MCF 10A (cell line): ENCODE data around the gene SYT13. TPM values are rescaled to one million over a fixed set of nuclear protein-coding genes. Genes with fewer than 3 reads are reported as not detected.

Experiments
- BruUV-seq: library from RNA; stranded (reverse); fragments of 400-500 nt; replicated peaks from 2 replicates; lab custom pipeline; 2021; lab: Mats Ljungman, UMichigan
- CTCF ChIA-PET: fragments of 300-600 bp; sonication (Branson Sonifier 250); formaldehyde crosslinking; extraction: SDS; loops from one replicate; lab custom pipeline; 2021; ENCODE audit warnings: antibody characterized with exemption, inconsistent platforms; lab: Yijun Ruan, JAX
- POLR2A ChIA-PET: fragments of 300-600, 350-650 bp; sonication (Branson Sonifier 250); formaldehyde crosslinking; extraction: SDS; loops from one replicate; lab custom pipeline; 2020; ENCODE audit warnings: antibody characterized with exemption, inconsistent platforms; lab: Yijun Ruan, JAX
- DNase-seq: peaks from one replicate; pipeline ENCODE4 v3.0.0-alpha.2; 2018; ENCODE audit not compliant: unreplicated experiment
- H3K27ac Mint-ChIP-seq: one replicate; pipeline ENCODE4 v1.8.0; 2022; ENCODE audit warnings: mild to moderate bottlenecking, low read depth, mixed read lengths; ENCODE audit not compliant: unreplicated experiment
- H3K27me3 Mint-ChIP-seq: one replicate; pipeline ENCODE4 v1.8.0; 2022; ENCODE audit warnings: mixed read lengths; ENCODE audit not compliant: insufficient read depth, unreplicated experiment
- H3K36me3 Mint-ChIP-seq: one replicate; pipeline ENCODE4 v1.8.0; 2022; ENCODE audit warnings: mild to moderate bottlenecking, moderate library complexity, mixed read lengths; ENCODE audit not compliant: insufficient read depth, unreplicated experiment
- H3K4me1 Mint-ChIP-seq: one replicate; pipeline ENCODE4 v1.8.0; 2022; ENCODE audit warnings: mixed read lengths; ENCODE audit not compliant: insufficient read depth, unreplicated experiment
- H3K4me3 Mint-ChIP-seq: one replicate; pipeline ENCODE4 v1.8.0; 2022; ENCODE audit warnings: mild to moderate bottlenecking, moderate library complexity, mixed read lengths; ENCODE audit not compliant: unreplicated experiment
- H3K9me3 Mint-ChIP-seq: one replicate; pipeline ENCODE4 v1.8.0; 2022; ENCODE audit warnings: mixed read lengths; ENCODE audit not compliant: unreplicated experiment
- intact Hi-C: fragments of 100-400 bp; cut with micrococcal nuclease; formaldehyde crosslinking; loops from 2 replicates; pipeline ENCODE4 v1.14.1; 2022
- total RNA-seq: library from RNA; stranded (reverse); gene quantifications from 2 replicates; pipeline ENCODE4 v1.2.3, GENCODE V29; 2022
- TF ChIP-seq, protein P1 (sequence below): fragments of 200-600 bp; IDR thresholded peaks from one replicate; pipeline ENCODE4 v1.8.0; 2022; ENCODE audit warnings: antibody characterized with exemption, mild to moderate bottlenecking; ENCODE audit not compliant: unreplicated experiment

Gene SYT13
- total RNA-seq, 1 experiment from 2014 or later: not detected

DNA sequence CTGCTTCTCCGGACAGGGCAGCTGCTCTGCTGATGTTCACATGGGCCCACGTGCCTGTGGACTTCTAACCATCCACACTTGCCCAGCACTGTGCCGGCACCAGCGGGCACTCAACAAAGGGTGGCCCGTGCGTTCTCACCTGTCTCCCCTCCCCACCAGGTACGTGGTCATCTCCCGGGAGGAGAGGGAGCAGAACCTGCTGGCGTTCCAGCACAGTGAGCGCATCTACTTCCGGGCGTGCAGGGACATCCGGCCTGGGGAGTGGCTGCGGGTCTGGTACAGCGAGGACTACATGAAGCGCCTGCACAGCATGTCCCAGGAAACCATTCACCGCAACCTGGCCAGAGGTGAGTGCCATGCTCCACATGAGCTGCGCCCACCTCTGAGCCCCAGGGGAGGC lies 66.7 kb downstream of the SYT13 start:
- ChIA-PET POLR2A (no interaction called here), CTCF (no interaction called here)
- H3K27ac Mint-ChIP-seq: no peak overlapping the region
- DNase-seq: no peak
- H3K9me3 Mint-ChIP-seq: no peaks in the 10 kb centered on the region
- intact Hi-C loops: no loop called here
- no peak overlapping the region for H3K4me3 Mint-ChIP-seq
- TF ChIP-seq, protein P1, sequence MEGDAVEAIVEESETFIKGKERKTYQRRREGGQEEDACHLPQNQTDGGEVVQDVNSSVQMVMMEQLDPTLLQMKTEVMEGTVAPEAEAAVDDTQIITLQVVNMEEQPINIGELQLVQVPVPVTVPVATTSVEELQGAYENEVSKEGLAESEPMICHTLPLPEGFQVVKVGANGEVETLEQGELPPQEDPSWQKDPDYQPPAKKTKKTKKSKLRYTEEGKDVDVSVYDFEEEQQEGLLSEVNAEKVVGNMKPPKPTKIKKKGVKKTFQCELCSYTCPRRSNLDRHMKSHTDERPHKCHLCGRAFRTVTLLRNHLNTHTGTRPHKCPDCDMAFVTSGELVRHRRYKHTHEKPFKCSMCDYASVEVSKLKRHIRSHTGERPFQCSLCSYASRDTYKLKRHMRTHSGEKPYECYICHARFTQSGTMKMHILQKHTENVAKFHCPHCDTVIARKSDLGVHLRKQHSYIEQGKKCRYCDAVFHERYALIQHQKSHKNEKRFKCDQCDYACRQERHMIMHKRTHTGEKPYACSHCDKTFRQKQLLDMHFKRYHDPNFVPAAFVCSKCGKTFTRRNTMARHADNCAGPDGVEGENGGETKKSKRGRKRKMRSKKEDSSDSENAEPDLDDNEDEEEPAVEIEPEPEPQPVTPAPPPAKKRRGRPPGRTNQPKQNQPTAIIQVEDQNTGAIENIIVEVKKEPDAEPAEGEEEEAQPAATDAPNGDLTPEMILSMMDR: no peak
- no peaks in the 10 kb centered on the region for H3K36me3 Mint-ChIP-seq
- H3K27me3 Mint-ChIP-seq: no peaks in the 10 kb centered on the region
- no TSS peak for BruUV-seq
- H3K4me1 Mint-ChIP-seq: no peaks in the 10 kb centered on the region

DNA sequence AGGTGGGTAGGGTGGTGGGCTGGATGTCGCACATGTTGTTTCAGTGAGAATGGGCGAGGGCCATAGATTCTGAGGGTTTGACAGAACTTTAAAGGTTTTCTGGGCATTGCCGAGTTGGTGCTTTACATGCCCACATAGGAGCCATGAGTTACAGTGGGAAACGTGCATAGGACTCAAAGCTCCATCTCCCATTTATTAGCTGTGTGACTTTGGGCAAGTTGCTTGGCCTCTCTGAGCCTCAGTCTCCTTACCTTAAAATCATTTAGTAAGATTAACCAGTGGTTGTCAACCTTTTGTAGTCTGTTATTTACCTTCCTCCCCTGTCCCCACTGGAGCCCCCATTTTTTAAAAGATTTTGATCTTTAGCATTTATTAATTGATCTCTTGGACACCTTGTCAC lies 67.4 kb downstream of the SYT13 start:
- BruUV-seq: no TSS peak
- Mint-ChIP-seq H3K4me1 (no peaks in the 10 kb centered on the region), H3K9me3 (no peaks in the 10 kb centered on the region), H3K27ac (no peak overlapping the region), H3K4me3 (no peak overlapping the region), H3K27me3 (no peaks in the 10 kb centered on the region), H3K36me3 (no peaks in the 10 kb centered on the region)
- intact Hi-C loops: no loop called here
- DNase-seq: no peak
- TF ChIP-seq, protein P1: no peak
- ChIA-PET CTCF (no interaction called here), POLR2A (no interaction called here)

DNA sequence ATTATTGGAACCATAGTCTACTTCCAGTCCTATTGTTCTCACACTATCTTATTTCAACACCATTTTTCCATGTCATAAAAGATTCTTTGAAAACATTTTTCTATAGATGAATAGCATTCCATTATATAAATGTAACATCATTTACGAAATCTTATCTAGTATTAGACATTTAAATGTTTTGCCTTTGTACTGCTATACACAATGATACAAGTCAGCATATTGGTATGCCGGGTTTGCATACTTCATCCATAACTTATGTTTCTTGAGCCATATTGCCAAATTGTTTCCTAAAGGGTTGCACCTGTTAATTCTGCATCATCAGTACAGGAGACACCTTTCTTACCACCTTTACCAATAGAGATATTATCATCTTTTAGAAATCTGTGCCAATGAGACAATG lies 68.2 kb downstream of the SYT13 start:
- CTCF ChIA-PET: no interaction called here
- no peaks in the 10 kb centered on the region for H3K4me1 Mint-ChIP-seq
- no peaks in the 10 kb centered on the region for H3K27me3 Mint-ChIP-seq
- no peak for DNase-seq
- TF ChIP-seq, protein P1: no peak
- POLR2A ChIA-PET: no interaction called here
- no peak overlapping the region for H3K4me3 Mint-ChIP-seq
- peaks cover under 1% of the 10 kb centered on the region for H3K36me3 Mint-ChIP-seq
- H3K9me3 Mint-ChIP-seq: no peaks in the 10 kb centered on the region
- no TSS peak for BruUV-seq
- intact Hi-C loops: no loop called here
- H3K27ac Mint-ChIP-seq: no peak overlapping the region

DNA sequence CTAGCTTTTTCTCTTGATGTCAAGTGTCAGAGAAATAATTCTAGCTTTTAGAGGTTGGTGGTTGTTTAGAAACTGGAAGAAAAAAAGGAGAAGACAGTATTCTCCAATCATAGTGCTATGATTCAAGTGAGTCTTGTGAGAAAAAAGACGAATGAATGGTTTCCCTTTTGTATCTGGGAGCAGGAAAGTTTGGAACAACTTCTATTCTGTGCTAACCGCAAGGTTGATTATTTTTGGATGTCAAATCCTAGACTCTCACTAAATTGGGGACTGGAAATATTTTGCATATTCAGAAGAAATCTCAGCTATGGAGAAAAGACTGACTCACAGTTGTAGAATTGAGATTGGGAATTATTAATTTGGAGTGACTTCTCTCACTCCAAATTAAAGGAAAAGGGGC lies 69.2 kb downstream of the SYT13 start:
- Mint-ChIP-seq H3K27me3 (no peaks in the 10 kb centered on the region), H3K27ac (no peak overlapping the region), H3K4me3 (no peak overlapping the region), H3K4me1 (no peaks in the 10 kb centered on the region), H3K36me3 (peaks cover 6% of the 10 kb centered on the region), H3K9me3 (no peaks in the 10 kb centered on the region)
- DNase-seq: no peak
- CTCF ChIA-PET: interaction anchor here (0.9 kb wide), 1 partner anchor 17 kb away, joined by 7 read pairs; no protein-coding TSS in a partner anchor
- POLR2A ChIA-PET: no interaction called here
- intact Hi-C loops: no loop called here
- TF ChIP-seq, protein P1: no peak
- BruUV-seq: no TSS peak
